Neutrophil (primary cell): ENCODE results near the gene PLAAT5.

Experiments used
- H3K27ac ChIP-seq: fragments of 200-600 bp; sonication (generic); 2 replicates; pipeline ENCODE4 v1.5.1; 2016; ENCODE audit warnings: mild to moderate bottlenecking, moderate library complexity
- H3K27me3 ChIP-seq: fragments of 200-600 bp; sonication (generic); 2 replicates; pipeline ENCODE4 v1.6.0; 2016; ENCODE audit warnings: mild to moderate bottlenecking
- H3K36me3 ChIP-seq: fragments of 200-600 bp; sonication (generic); 2 replicates; pipeline ENCODE4 v1.5.1; 2017
- H3K4me1 ChIP-seq, 2 experiments: fragments of 200-600 bp in 1 of 2; sonication (generic) in 1 of 2; 1 replicate in 1 of 2; 2 replicates in 1 of 2; pipeline versions ENCODE4 v1.5.1 to v1.6.1; 2013 to 2016; ENCODE audit warnings: low read depth in 1 of 2, low read length in 1 of 2, mild to moderate bottlenecking in 1 of 2, moderate library complexity in 1 of 2; ENCODE audit not compliant: control insufficient read depth in 1 of 2, insufficient read depth in 1 of 2
- H3K4me3 ChIP-seq, 2 experiments: fragments of 200-600 bp in 1 of 2; sonication (generic) in 1 of 2; 1 replicate in 1 of 2; 2 replicates in 1 of 2; pipeline ENCODE4 v1.5.1; 2013 to 2016; ENCODE audit warnings: low read depth in 1 of 2, low read length in 1 of 2, mild to moderate bottlenecking in 1 of 2, moderate library complexity in 1 of 2
- H3K9me3 ChIP-seq: fragments of 200-600 bp; sonication (generic); 2 replicates; pipeline ENCODE4 v1.5.1; 2016
- TF ChIP-seq, protein P1 (sequence below): fragments of 200-600 bp; sonication (generic); IDR thresholded peaks from 2 replicates; pipeline ENCODE4 v1.5.1; 2016; ENCODE audit warnings: antibody characterized with exemption

The PLAAT5 gene

DNA sequence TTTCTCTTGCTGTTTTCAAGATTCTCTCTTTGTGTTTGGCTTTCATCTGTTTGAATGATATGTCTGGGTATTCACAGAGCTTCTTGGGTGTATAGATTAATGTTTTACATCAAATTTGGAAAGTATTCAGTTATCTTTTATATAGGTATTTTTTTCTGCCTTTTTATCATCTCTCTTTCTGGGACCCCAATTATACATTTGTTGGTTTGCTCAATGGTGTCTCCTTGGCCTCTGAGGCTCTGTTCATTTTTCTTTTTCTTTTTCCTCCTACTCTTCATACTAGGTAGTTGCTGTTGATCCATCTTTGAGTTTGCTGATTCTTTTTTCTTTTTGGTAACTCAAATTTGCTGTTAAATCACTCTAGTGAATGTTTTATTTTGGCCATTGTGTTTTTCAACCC, 14.3 kb downstream of the PLAAT5 start:
- TF ChIP-seq, protein P1, sequence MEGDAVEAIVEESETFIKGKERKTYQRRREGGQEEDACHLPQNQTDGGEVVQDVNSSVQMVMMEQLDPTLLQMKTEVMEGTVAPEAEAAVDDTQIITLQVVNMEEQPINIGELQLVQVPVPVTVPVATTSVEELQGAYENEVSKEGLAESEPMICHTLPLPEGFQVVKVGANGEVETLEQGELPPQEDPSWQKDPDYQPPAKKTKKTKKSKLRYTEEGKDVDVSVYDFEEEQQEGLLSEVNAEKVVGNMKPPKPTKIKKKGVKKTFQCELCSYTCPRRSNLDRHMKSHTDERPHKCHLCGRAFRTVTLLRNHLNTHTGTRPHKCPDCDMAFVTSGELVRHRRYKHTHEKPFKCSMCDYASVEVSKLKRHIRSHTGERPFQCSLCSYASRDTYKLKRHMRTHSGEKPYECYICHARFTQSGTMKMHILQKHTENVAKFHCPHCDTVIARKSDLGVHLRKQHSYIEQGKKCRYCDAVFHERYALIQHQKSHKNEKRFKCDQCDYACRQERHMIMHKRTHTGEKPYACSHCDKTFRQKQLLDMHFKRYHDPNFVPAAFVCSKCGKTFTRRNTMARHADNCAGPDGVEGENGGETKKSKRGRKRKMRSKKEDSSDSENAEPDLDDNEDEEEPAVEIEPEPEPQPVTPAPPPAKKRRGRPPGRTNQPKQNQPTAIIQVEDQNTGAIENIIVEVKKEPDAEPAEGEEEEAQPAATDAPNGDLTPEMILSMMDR: no peak
- Histone ChIP-seq H3K27me3 (peaks cover 7% of the 10 kb centered on the region), H3K27ac (no peak overlapping the region), H3K4me1 (peaks cover 0 to 6% of the 10 kb centered on the region in 2 experiments), H3K9me3 (no peaks in the 10 kb centered on the region), H3K36me3 (no peaks in the 10 kb centered on the region), H3K4me3 (no peak overlapping the region)

DNA sequence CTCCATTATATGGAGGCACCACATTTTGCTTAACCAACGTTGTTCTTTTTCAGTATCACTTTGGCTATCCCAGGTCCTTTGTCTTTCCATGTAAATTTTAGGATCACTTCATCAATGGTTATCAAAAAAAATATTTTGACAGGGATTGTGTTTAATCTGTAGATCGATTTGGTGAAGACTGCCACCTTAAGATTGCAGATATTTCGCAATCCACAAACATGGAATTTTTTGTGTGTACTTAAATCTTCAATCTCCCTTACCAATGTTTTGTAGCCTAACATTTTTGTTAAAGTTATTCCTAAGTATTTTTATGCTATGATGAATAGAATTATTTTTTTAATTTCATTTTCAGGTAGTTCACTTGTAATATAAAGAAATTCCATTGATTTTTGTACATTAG, 18.6 kb downstream of the PLAAT5 start:
- TF ChIP-seq, protein P1: no peak
- H3K4me3 ChIP-seq: no peak overlapping the region

DNA sequence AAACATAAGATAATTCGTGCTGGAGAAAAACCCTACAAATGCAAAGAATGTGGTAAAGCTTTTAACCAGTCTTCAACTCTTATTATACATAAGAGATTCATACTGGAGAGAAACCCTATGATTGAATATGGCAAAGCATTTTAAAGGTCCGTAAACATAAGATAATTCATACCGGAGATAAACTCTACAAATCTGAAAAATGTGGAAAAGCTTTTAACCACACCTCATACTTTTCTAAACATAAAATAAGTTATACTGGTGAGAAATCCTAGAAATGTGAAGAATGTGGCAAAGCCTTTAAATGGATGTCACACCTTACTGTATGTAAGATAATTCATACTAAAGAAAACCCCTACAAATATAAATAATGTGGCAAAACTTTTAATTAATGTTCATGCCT, 20.7 kb downstream of the PLAAT5 start:
- peaks cover 43% of the 10 kb centered on the region for H3K27me3 ChIP-seq
- H3K4me1 ChIP-seq: no peaks in the 10 kb centered on the region
- TF ChIP-seq, protein P1: no peak
- H3K27ac ChIP-seq: no peak overlapping the region
- no peaks in the 10 kb centered on the region for H3K9me3 ChIP-seq
- H3K36me3 ChIP-seq: no peaks in the 10 kb centered on the region
- no peak overlapping the region for H3K4me3 ChIP-seq

More for the DNA sequence above, 18.6 kb downstream of the PLAAT5 start:
- H3K36me3 ChIP-seq: no peaks in the 10 kb centered on the region
- no peak overlapping the region for H3K27ac ChIP-seq
- H3K9me3 ChIP-seq: no peaks in the 10 kb centered on the region
- no peaks in the 10 kb centered on the region for H3K4me1 ChIP-seq
- H3K27me3 ChIP-seq: peaks cover 37% of the 10 kb centered on the region

DNA sequence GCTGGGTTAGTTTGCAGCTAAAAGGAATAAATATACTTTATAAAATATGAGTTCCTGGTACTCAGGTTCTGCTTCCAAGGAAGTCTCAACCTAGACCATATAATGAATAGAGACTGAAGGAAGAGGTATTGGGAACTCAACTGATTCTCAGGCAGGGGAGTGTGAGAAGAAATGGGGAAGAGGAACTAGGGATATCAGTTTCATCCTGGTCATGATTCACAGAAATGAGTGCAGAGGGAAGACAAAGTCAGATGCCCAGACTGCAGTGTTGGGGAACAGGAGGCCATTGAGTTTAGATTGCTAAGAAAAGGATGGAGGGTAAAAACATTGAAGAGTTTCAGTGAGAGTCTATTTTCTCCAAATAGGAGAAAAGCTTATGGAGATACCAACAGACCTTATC, 28.8 kb downstream of the PLAAT5 start:
- Histone ChIP-seq H3K9me3 (no peaks in the 10 kb centered on the region), H3K36me3 (no peaks in the 10 kb centered on the region), H3K4me1 (no peaks in the 10 kb centered on the region), H3K27ac (no peak overlapping the region), H3K4me3 (no peak overlapping the region), H3K27me3 (peaks cover 33% of the 10 kb centered on the region)
- TF ChIP-seq, protein P1: no peak

DNA sequence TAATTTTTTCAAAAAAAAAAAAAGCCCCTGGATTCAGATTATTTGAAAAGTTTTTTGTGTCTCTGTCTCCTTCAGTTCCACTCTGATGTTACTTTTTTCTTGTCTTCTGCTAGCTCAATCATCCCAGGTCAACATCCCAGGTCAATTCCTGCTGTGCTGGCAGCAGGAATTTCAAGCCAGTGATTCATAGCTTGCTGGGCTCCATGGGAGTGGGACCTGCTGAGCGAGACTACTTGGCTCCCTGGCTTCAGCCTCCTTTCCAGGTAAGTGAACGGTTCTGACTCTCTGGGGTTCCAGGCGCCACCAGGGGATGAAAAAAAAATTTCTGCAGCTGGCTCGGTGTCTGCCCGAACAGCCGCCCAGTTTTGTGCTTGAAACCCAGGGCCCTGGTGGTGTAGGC, 31.4 kb downstream of the PLAAT5 start:
- H3K27me3 ChIP-seq: peaks cover 27% of the 10 kb centered on the region
- H3K4me1 ChIP-seq: no peaks in the 10 kb centered on the region
- no peaks in the 10 kb centered on the region for H3K36me3 ChIP-seq
- no peak overlapping the region for H3K4me3 ChIP-seq
- H3K9me3 ChIP-seq: no peaks in the 10 kb centered on the region
- TF ChIP-seq, protein P1: no peak
- H3K27ac ChIP-seq: no peak overlapping the region

DNA sequence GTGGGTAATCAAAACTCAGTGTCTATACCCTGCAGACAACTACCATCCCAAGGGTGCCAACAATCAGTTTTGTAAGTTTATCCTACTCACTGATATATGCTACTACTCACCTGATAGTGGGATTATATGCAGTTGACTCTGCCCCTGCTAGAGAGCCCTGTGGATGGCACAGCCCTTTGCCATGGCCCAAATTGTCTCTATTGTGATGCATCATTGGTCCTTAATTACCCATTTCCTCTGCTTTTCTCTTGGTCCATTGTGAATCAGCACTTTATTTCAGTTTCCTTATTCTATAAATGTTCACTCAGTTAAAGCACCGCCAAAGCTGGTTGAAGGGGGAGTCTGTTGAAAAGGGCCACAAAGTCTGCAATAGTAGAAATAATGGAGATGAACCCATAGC, 42.3 kb downstream of the PLAAT5 start:
- H3K4me3 ChIP-seq: no peak overlapping the region
- no peaks in the 10 kb centered on the region for H3K36me3 ChIP-seq
- TF ChIP-seq, protein P1: no peak
- H3K4me1 ChIP-seq: no peaks in the 10 kb centered on the region
- H3K27me3 ChIP-seq: peaks cover 36% of the 10 kb centered on the region
- H3K27ac ChIP-seq: no peak overlapping the region
- H3K9me3 ChIP-seq: no peaks in the 10 kb centered on the region
